AG09319 (cell line): ENCODE data around the gene NAB1.

Experiments
- DNase-seq: peaks from one replicate; pipeline ENCODE4 v3.0.0-alpha.2; 2010; ENCODE audit warnings: low read depth; ENCODE audit errors: extremely low read depth
- CTCF ChIP-seq: IDR thresholded peaks from 2 replicates; pipeline ENCODE4 v1.5.1; 2011; ENCODE audit warnings: low read depth, mild to moderate bottlenecking, inconsistent platforms, low read length, moderate library complexity

Gene NAB1

GRCh38 chr2:190655570-190655969, 6.7 kb downstream of the NAB1 start:
- no peak for DNase-seq
- TF ChIP-seq CTCF, result no peak

GRCh38 chr2:190656301-190656700, 7.4 kb downstream of the NAB1 start:
- no peak for TF ChIP-seq CTCF
- no peak for DNase-seq

GRCh38 chr2:190657474-190658255, 8.8 kb downstream of the NAB1 start:
- no peak for DNase-seq
- TF ChIP-seq CTCF, result no peak

- DNase-seq, result no peak
- TF ChIP-seq CTCF, result no peak
Measured at GRCh38 chr2:190659553-190659952, 10.7 kb downstream of the NAB1 start.

GRCh38 chr2:190662754-190663153, 13.9 kb downstream of the NAB1 start:
- no peak for TF ChIP-seq CTCF
- no peak for DNase-seq

GRCh38 chr2:190663348-190663747, 14.5 kb downstream of the NAB1 start:
- TF ChIP-seq CTCF, result no peak
- no peak for DNase-seq

- no peak for DNase-seq
Measured at GRCh38 chr2:190663839-190664238, 15.0 kb downstream of the NAB1 start.

More at GRCh38 chr2:190663839-190664238, 15.0 kb downstream of the NAB1 start:
- TF ChIP-seq CTCF, result no peak
